Fibroblast of villous mesenchyme (primary cell): Measurements from ENCODE around the gene ANKRD13C. TPM values are rescaled to one million over a fixed set of nuclear protein-coding genes. Genes with fewer than 3 reads are reported as not detected.

Experiments used
- DNase-seq: peaks from one replicate; pipeline ENCODE4 v3.0.0-alpha.2; 2010; ENCODE audit warnings: low read depth
- H3K4me3 ChIP-seq: 2 replicates; pipeline ENCODE4 v1.5.1; 2011; ENCODE audit warnings: low read depth, mild to moderate bottlenecking, low read length
- CTCF ChIP-seq: IDR thresholded peaks from 2 replicates; pipeline ENCODE4 v1.5.1; 2012; ENCODE audit warnings: low read depth, mild to moderate bottlenecking, low read length; ENCODE audit not compliant: insufficient read depth
- total RNA-seq: library from RNA; depleted of rRNA; stranded (reverse); fragments of >200 nt; gene quantifications from 2 replicates; pipeline ENCODE4 v1.2.3, GENCODE V29; 2012

ANKRD13C gene
- total RNA-seq, 1 donor, result 50.1 TPM

GRCh38 chr1:70318191-70318590 lies 36.3 kb downstream of the ANKRD13C start:
- DNase-seq, result peak; percentile 4
- no peak overlapping the region for H3K4me3 ChIP-seq
- TF ChIP-seq CTCF, result no peak

GRCh38 chr1:70317087-70317486 lies 37.4 kb downstream of the ANKRD13C start:
- DNase-seq, result no peak
- no peak overlapping the region for H3K4me3 ChIP-seq
- no peak for TF ChIP-seq CTCF

GRCh38 chr1:70315782-70316181 lies 38.7 kb downstream of the ANKRD13C start:
- no peak for DNase-seq
- H3K4me3 ChIP-seq, result no peak overlapping the region
- no peak for TF ChIP-seq CTCF

GRCh38 chr1:70314706-70315304 lies 39.7 kb downstream of the ANKRD13C start:
- no peak for TF ChIP-seq CTCF
- DNase-seq, result no peak
- no peak overlapping the region for H3K4me3 ChIP-seq

- no peak for DNase-seq
- H3K4me3 ChIP-seq, result no peak overlapping the region
- no peak for TF ChIP-seq CTCF
Measured at GRCh38 chr1:70311369-70311768, 43.2 kb downstream of the ANKRD13C start.

- DNase-seq, result no peak
- no peak for TF ChIP-seq CTCF
- H3K4me3 ChIP-seq, result no peak overlapping the region
Measured at GRCh38 chr1:70299472-70299871, 55.0 kb downstream of the ANKRD13C start.

- DNase-seq, result no peak
- no peak for TF ChIP-seq CTCF
- H3K4me3 ChIP-seq, result no peak overlapping the region
Measured at GRCh38 chr1:70295749-70296148, 58.8 kb downstream of the ANKRD13C start.
